Measurements from ENCODE around the gene APOL1. TPM values are rescaled to one million over a fixed set of nuclear protein-coding genes. Genes with fewer than 3 reads are reported as not detected.

The APOL1 gene
- total and polyA plus RNA-seq, 9 of the 15 experiments (the other 6 are each of a cell fraction or from before 2014, with no cell fraction given), result 2.5 to 9.7 (median 5.6) TPM

DNA sequence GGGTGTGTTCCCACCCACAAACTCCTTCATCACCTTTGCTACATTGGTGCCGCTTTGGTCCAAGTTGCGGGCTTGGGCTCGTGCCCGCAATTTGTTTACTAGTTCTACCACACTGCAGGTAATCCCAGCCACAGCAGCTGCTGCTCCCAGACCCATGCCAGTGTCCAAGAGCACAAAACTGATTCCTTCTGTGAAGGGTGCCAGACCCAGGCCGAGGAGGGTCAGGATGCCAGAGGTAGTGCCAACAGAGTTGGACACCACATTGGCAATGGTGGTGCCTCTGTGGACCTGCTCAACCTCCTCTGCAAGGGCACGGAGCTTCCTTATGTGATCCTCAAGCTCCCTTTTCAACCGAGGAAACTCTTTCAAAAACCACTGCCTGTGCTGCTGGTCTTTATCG lies 25.1 kb upstream of the APOL1 start:
- FAIRE-seq, result no peak
- TF ChIP-seq, protein P1, sequence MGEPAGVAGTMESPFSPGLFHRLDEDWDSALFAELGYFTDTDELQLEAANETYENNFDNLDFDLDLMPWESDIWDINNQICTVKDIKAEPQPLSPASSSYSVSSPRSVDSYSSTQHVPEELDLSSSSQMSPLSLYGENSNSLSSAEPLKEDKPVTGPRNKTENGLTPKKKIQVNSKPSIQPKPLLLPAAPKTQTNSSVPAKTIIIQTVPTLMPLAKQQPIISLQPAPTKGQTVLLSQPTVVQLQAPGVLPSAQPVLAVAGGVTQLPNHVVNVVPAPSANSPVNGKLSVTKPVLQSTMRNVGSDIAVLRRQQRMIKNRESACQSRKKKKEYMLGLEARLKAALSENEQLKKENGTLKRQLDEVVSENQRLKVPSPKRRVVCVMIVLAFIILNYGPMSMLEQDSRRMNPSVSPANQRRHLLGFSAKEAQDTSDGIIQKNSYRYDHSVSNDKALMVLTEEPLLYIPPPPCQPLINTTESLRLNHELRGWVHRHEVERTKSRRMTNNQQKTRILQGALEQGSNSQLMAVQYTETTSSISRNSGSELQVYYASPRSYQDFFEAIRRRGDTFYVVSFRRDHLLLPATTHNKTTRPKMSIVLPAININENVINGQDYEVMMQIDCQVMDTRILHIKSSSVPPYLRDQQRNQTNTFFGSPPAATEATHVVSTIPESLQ (CRISPR knock-in tag; IDR thresholded peaks at IDR 0.05), result no peak
- no peak for TF ChIP-seq LCOR (CRISPR knock-in tag; IDR thresholded peaks at IDR 0.05)
- TF ChIP-seq BRD4 (IDR thresholded peaks at IDR 0.05), result no peak
- TF ChIP-seq HNRNPUL1 (IDR thresholded peaks at IDR 0.05; ENCODE audit: low read length), result no peak
- TF ChIP-seq, protein P2, sequence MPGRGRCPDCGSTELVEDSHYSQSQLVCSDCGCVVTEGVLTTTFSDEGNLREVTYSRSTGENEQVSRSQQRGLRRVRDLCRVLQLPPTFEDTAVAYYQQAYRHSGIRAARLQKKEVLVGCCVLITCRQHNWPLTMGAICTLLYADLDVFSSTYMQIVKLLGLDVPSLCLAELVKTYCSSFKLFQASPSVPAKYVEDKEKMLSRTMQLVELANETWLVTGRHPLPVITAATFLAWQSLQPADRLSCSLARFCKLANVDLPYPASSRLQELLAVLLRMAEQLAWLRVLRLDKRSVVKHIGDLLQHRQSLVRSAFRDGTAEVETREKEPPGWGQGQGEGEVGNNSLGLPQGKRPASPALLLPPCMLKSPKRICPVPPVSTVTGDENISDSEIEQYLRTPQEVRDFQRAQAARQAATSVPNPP (IDR thresholded peaks at IDR 0.05; ENCODE audit: borderline replicate concordance, insufficient read depth, insufficient read length), result no peak
- no peak for TF ChIP-seq NCOA1 (IDR thresholded peaks at IDR 0.05; ENCODE audit: low read depth)
- TF ChIP-seq CSDE1 (IDR thresholded peaks at IDR 0.05), result no peak
- no peak for TF ChIP-seq ZSCAN32 (CRISPR knock-in tag; IDR thresholded peaks at IDR 0.05)
- no peak for TF ChIP-seq IRF2 (CRISPR knock-in tag; IDR thresholded peaks at IDR 0.05)
- TF ChIP-seq BRD9 (IDR thresholded peaks at IDR 0.05; ENCODE audit: low read depth, partially characterized antibody), result no peak

More for the DNA sequence above, 25.1 kb upstream of the APOL1 start:
- Histone ChIP-seq H3K4me1 (replicated peaks in 1 of 2; ENCODE audit: control insufficient read depth in 2 of 2, insufficient read depth in 2 of 2, low read length in 2 of 2) (peaks cover 0 to 4% of the 10 kb centered on the region in 2 experiments; a peak in 2 of 5 replicates), H3K27ac (ENCODE audit: extremely low read depth, low read depth, low read length) (no peak overlapping the region), H3K9me1 (ENCODE audit: control insufficient read depth, insufficient read depth, low read length) (no peaks in the 10 kb centered on the region), H4K20me1 (replicated peaks; ENCODE audit: control insufficient read depth, insufficient read depth, low read length) (no peaks in the 10 kb centered on the region), H3K27me3 (ENCODE audit: control insufficient read depth in 2 of 2, insufficient read depth in 2 of 2, low read length in 2 of 2) (no peaks in the 10 kb centered on the region), H3K36me3 (ENCODE audit: control insufficient read depth, insufficient read depth, low read length) (peaks cover 18% of the 10 kb centered on the region; the same call in 1 of the 3 replicates), H3K4me3 (no peak overlapping the region), H2AFZ (ENCODE audit: low read depth, low read length) (no peak overlapping the region), H3K79me2 (ENCODE audit: control insufficient read depth, insufficient read depth, low read length) (no peaks in the 10 kb centered on the region), H3K9ac (ENCODE audit: insufficient read depth in 1 of 2, low read depth in 2 of 2, low read length in 2 of 2) (no peak overlapping the region), H3K9me3 (replicated peaks; ENCODE audit: control insufficient read depth, insufficient read depth, low read depth, low read length) (no peaks in the 10 kb centered on the region), H3K4me2 (ENCODE audit: insufficient read depth, low read length) (no peak overlapping the region)
- POLR2A ChIA-PET, result interaction anchor here (0.6 to 1.8 kb wide), 3 partner anchors 10 to 827 kb away, joined by 3 to 8 read pairs (median 3); partner anchors contain the start of gene APOL2
- BruUV-seq (replicated peaks), result no TSS peak
- 93% methylated on average over 8 of the region's 8 CpGs for WGBS (ENCODE audit: insufficient coverage, low coverage, missing lambda C conversion rate)
- CTCF ChIA-PET (ENCODE audit: low intra/inter-chr PET ratio), result no interaction called here
- DNase-seq (ENCODE audit: extremely low read depth in 1 of 4, low spot score in 3 of 4), result no peak
- in situ Hi-C loops (cut with MboI) (no loop called here), intact Hi-C loops (cut with micrococcal nuclease) (no loop called here)
- no peak for ATAC-seq

Data from K562 (cell line).